ENCODE results near the gene ZNF778.

DNA sequence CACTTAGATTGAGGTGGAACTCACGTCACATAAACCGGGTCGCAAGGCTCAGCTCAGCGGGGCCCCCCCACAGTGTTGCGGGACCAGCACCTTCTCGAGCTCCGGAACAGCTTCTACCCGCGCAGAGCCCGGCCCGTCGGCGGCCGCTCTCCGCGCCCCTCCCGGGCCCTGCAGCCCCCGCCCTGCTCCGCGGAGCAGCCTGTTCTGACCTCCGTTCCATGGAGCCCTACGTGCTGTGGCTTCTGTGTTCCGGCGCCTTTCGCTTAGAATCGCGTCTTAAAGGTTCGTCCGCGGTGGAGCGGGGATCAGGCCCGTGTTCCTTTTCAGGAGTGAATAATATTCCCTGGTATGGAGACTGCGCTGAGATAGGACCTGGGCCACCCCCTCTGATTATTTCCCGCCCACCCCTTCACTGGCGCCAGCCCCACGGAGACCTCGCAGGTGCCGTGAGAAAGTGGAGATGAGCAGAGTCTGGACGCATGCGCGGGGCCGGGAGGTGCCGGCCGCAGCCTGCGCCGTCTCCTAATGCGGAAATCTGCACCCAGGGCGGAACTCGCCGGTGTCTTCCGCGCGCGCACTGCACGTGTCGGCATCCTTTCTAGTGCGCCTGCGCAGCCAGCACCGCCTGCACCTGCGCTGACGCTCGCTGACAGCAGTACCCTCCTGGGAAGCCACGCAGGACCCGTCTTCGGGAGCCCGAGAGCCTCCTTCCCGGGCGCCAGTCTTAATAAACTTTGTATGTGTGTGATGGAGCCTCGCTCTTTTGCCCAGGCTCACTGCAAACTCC, 30.9 kb downstream of the ZNF778 start:
- TF ChIP-seq POLR2AphosphoS5 (IDR thresholded peaks at IDR 0.05; ENCODE audit: low read depth, low read length) (no peak), TAF1 (IDR thresholded peaks at IDR 0.05; ENCODE audit: borderline replicate concordance, low read depth, low read length) (no peak)

Data from GM12892 (cell line).